A549 (cell line): ENCODE results near the gene TMEM179. TPM values are rescaled to one million over a fixed set of nuclear protein-coding genes. Genes with fewer than 3 reads are reported as not detected.
"Not testable (repeated sequence)": the region's sequence is repeated elsewhere in the genome, so short reads cannot be mapped to it uniquely, and the experiment has no call there.

ENCODE experiments used
- ATAC-seq, 2 experiments: fragments of 200-7000 bp in 1 of 2; fragments of >200 bp in 1 of 2; cut with Nextera tagmentation in 1 of 2; cut with Tn5 transposase in 1 of 2; 3 replicates each; pipeline versions ENCODE4 v1.8.0 to v1.9.1; 2018 to 2020; ENCODE audit warnings: mild to moderate bottlenecking in 1 of 2, moderate library complexity in 1 of 2
- CTCF ChIA-PET: fragments of 300-600 bp; sonication (Branson Sonifier 250); formaldehyde crosslinking; extraction: SDS; loops from one replicate; lab custom pipeline; 2021; ENCODE audit warnings: antibody characterized with exemption, inconsistent platforms; lab: Yijun Ruan, JAX
- POLR2A ChIA-PET: fragments of 350-600 bp; formaldehyde crosslinking; extraction: SDS; loops from one replicate; lab custom pipeline; 2021; ENCODE audit warnings: antibody characterized with exemption, inconsistent platforms; lab: Yijun Ruan, JAX
- DNase-seq, 2 experiments: peaks; one replicate each; pipeline versions ENCODE4 v3.0.0 to v3.0.0-alpha.2; 2011 to 2016; ENCODE audit warnings: low read depth in 1 of 2, low spot score in 1 of 2
- FAIRE-seq: peaks from 2 replicates; lab custom pipeline; 2011; peaks lifted over from hg19 to GRCh38; lab: Jason Lieb, UNC
- H3K27ac ChIP-seq, 2 experiments: fragments of >200 bp; sonication (Bioruptor Twin); formaldehyde crosslinking; 3 replicates each; pipeline ENCODE4 v1.5.1; 2016 to 2017
- H3K4me1 ChIP-seq: fragments of >200 bp; sonication (Bioruptor Twin); formaldehyde crosslinking; 3 replicates; pipeline ENCODE4 v1.6.1; 2016
- H3K4me2 ChIP-seq: fragments of >200 bp; sonication (Bioruptor Twin); formaldehyde crosslinking; 3 replicates; pipeline ENCODE4 v1.6.1; 2016
- H3K4me3 ChIP-seq: fragments of >200 bp; sonication (Bioruptor Twin); formaldehyde crosslinking; 3 replicates; pipeline ENCODE4 v1.5.1; 2016
- H3K9me3 ChIP-seq: fragments of >200 bp; sonication (Bioruptor Twin); formaldehyde crosslinking; 3 replicates; pipeline ENCODE4 v1.6.1; 2016
- FOSB ChIP-seq: fragments of 250-450 bp; sonication (Bioruptor Pico); IDR thresholded peaks from 2 replicates; pipeline ENCODE4 v1.5.0; 2020; ENCODE audit warnings: mild to moderate bottlenecking, moderate library complexity
- FOSL2 ChIP-seq, 2 experiments: fragments of 450-650 bp in 1 of 2; fragments of >200 bp in 1 of 2; sonication (Bioruptor Twin) in 1 of 2; formaldehyde crosslinking; IDR thresholded peaks; 2 replicates each; pipeline versions ENCODE4 v1.5.0 to v1.6.1; 2016 to 2020; ENCODE audit warnings: mild to moderate bottlenecking in 1 of 2, moderate library complexity in 1 of 2
- FOXS1 ChIP-seq: fragments of 250-450 bp; sonication (Bioruptor Pico); IDR thresholded peaks from 2 replicates; pipeline ENCODE4 v1.5.0; 2020; ENCODE audit warnings: mild to moderate bottlenecking, moderate library complexity
- GATA3 ChIP-seq: IDR thresholded peaks from 2 replicates; pipeline ENCODE4 v1.6.1; 2012; ENCODE audit warnings: borderline replicate concordance
- KDM5A ChIP-seq: fragments of 200-600 bp; sonication (generic); IDR thresholded peaks from 2 replicates; pipeline ENCODE4 v1.6.1; 2016; ENCODE audit warnings: antibody characterized with exemption, mild to moderate bottlenecking
- NFE2L2 ChIP-seq: fragments of 150-350 bp; conservative IDR thresholded peaks from 2 replicates; pipeline ENCODE4 v1.6.1; 2014; ENCODE audit warnings: low read length
- PHF8 ChIP-seq: fragments of 200-600 bp; sonication (generic); IDR thresholded peaks from 2 replicates; pipeline ENCODE4 v1.6.1; 2016; ENCODE audit warnings: low read depth, mild to moderate bottlenecking, antibody characterized with exemption, moderate library complexity, borderline replicate concordance
- POLR2A ChIP-seq: IDR thresholded peaks from 2 replicates; pipeline ENCODE4 v1.6.1; 2012; ENCODE audit warnings: mild to moderate bottlenecking, low read length
- RCOR1 ChIP-seq: fragments of 150-350 bp; IDR thresholded peaks from 2 replicates; pipeline ENCODE4 v1.6.1; 2014; ENCODE audit warnings: antibody characterized with exemption, low read length, low read depth
- RFX5 ChIP-seq: fragments of 450-650 bp; IDR thresholded peaks from 2 replicates; pipeline ENCODE4 v1.7.1; 2014; ENCODE audit warnings: antibody characterized with exemption, mild to moderate bottlenecking, moderate library complexity
- SMC3 ChIP-seq: fragments of >200 bp; sonication (Bioruptor Twin); formaldehyde crosslinking; IDR thresholded peaks from 3 replicates; pipeline ENCODE4 v1.6.1; 2018; ENCODE audit warnings: inconsistent platforms
- SREBF2 ChIP-seq: fragments of 450-650 bp; IDR thresholded peaks from 2 replicates; pipeline ENCODE4 v1.6.1; 2014; ENCODE audit warnings: mild to moderate bottlenecking, moderate library complexity
- WGBS: methylation state at CpG from one replicate; pipeline ENCODE4 v1.1.6; 2017; ENCODE audit errors: missing lambda C conversion rate; 5-methylcytosine and 5-hydroxymethylcytosine counted together
- polyA plus RNA-seq, 4 experiments: library from polyadenylated mRNA; depleted of rRNA in 3 of 4; stranded (reverse); fragments of >200 nt; fragmentation: RNase III in 1 of 4; extraction: RNeasy Plus Mini Kit Qiagen cat#74134 plus additional on column Dnase treatment in 1 of 4; gene quantifications; 2 replicates in 3 of 4; 3 replicates in 1 of 4; pipeline ENCODE4 v1.2.3, GENCODE V29; 2011 to 2017
- TF ChIP-seq, protein P1 (sequence below): fragments of >200 bp; sonication (Bioruptor Twin); formaldehyde crosslinking; IDR thresholded peaks from 2 replicates; pipeline ENCODE4 v1.6.1; 2016
- TF ChIP-seq, protein P2 (sequence below): IDR thresholded peaks from 2 replicates; pipeline ENCODE4 v1.6.1; 2012
- TF ChIP-seq, protein P3 (sequence below): fragments of >200 bp; sonication (Bioruptor Twin); formaldehyde crosslinking; IDR thresholded peaks from 3 replicates; pipeline ENCODE4 v1.5.1; 2016
- TF ChIP-seq, protein P4 (sequence below): fragments of >200 bp; sonication (Bioruptor Twin); formaldehyde crosslinking; IDR thresholded peaks from 3 replicates; pipeline ENCODE4 v1.6.1; 2016
- TF ChIP-seq, protein P5 (sequence below): fragments of 200-600 bp; sonication (generic); IDR thresholded peaks from 2 replicates; pipeline ENCODE4 v1.6.1; 2016; ENCODE audit warnings: antibody characterized with exemption, mild to moderate bottlenecking, moderate library complexity

Gene TMEM179
- polyA plus RNA-seq, 2 of the 4 experiments (the other 2 are of a cell fraction): 0.63 TPM; not detected in 1

DNA sequence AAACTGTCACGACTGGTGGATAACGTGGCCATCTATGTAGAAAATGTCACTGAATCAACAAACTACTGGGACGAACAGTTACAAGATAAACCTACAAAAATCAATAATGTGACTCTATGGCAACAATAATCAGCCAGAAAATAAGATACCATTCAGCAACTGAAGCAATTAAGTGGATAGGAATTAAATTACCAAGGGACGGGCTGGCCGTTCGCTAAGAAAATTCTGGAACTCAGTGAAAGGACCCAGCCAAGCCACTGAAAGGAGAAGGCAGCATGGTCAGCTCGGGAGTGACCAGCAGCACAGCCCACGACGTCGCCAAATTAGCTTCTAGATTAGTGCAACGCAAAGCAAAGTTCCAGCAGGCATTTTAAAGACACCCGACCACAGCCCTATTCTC is 33.6 kb upstream of the TMEM179 start:
- H3K9me3 ChIP-seq: no peaks in the 10 kb centered on the region
- peaks cover 11% of the 10 kb centered on the region; the same call in 1 of the 3 replicates for H3K4me1 ChIP-seq
- no peak for DNase-seq
- CTCF ChIA-PET: interaction anchor here (1.4 to 6.3 kb wide), 3 partner anchors 51 to 561 kb away, joined by 4 to 45 read pairs (median 6); no protein-coding TSS in a partner anchor
- 20% methylated on average over 12 of the region's 12 CpGs for WGBS
- TF ChIP-seq FOXS1 (CRISPR knock-in tag) (no peak), FOSL2 (IDR thresholded peaks at IDR 0.05) (no peak), FOSL2 (CRISPR knock-in tag; IDR thresholded peaks at IDR 0.05) (no peak), PHF8 (no peak), FOSB (CRISPR knock-in tag) (no peak)
- no peak overlapping the region for H3K4me2 ChIP-seq
- POLR2A ChIA-PET: no interaction called here
- H3K27ac ChIP-seq: no peak overlapping the region
- FAIRE-seq: no peak
- no peak overlapping the region for H3K4me3 ChIP-seq
- ATAC-seq: no peak

DNA sequence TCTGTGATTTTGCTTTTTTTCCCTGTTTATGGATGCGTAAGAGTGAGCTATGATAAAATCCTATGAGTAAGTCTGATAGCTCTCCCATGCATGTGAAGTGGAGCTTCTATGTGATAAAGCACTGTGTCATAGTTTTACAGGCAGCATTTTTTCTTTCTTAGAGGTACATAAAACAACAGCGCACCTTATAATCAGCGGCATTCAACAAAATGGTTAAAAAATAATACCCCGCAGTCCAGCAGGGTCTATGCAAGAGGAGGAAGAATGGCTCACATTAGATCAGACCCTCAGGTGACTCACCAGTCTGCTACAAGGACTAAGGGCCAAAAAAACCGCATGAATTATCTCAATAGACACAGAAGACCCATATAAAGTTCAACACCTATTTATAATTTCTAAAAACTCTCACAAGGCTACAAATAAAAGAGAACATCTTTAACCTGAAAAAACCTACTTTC is 33.0 kb upstream of the TMEM179 start:
- no peak for TF ChIP-seq RFX5
- no peak for TF ChIP-seq NFE2L2
- TF ChIP-seq KDM5A: no peak
- no peak for TF ChIP-seq GATA3
- no peak for TF ChIP-seq FOSL2 (IDR thresholded peaks at IDR 0.05)
- no peak for TF ChIP-seq FOSL2 (CRISPR knock-in tag; IDR thresholded peaks at IDR 0.05)
- TF ChIP-seq POLR2A: no peak
- TF ChIP-seq RCOR1: no peak
- TF ChIP-seq, protein P1, sequence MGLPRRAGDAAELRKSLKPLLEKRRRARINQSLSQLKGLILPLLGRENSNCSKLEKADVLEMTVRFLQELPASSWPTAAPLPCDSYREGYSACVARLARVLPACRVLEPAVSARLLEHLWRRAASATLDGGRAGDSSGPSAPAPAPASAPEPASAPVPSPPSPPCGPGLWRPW: no peak
- TF ChIP-seq, protein P2, sequence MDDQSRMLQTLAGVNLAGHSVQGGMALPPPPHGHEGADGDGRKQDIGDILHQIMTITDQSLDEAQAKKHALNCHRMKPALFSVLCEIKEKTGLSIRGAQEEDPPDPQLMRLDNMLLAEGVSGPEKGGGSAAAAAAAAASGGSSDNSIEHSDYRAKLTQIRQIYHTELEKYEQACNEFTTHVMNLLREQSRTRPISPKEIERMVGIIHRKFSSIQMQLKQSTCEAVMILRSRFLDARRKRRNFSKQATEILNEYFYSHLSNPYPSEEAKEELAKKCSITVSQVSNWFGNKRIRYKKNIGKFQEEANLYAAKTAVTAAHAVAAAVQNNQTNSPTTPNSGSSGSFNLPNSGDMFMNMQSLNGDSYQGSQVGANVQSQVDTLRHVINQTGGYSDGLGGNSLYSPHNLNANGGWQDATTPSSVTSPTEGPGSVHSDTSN: no peak
- no peak for TF ChIP-seq SREBF2
- TF ChIP-seq, protein P3, sequence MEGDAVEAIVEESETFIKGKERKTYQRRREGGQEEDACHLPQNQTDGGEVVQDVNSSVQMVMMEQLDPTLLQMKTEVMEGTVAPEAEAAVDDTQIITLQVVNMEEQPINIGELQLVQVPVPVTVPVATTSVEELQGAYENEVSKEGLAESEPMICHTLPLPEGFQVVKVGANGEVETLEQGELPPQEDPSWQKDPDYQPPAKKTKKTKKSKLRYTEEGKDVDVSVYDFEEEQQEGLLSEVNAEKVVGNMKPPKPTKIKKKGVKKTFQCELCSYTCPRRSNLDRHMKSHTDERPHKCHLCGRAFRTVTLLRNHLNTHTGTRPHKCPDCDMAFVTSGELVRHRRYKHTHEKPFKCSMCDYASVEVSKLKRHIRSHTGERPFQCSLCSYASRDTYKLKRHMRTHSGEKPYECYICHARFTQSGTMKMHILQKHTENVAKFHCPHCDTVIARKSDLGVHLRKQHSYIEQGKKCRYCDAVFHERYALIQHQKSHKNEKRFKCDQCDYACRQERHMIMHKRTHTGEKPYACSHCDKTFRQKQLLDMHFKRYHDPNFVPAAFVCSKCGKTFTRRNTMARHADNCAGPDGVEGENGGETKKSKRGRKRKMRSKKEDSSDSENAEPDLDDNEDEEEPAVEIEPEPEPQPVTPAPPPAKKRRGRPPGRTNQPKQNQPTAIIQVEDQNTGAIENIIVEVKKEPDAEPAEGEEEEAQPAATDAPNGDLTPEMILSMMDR: no peak
- TF ChIP-seq, all 56 proteins: peak for 0
- Histone ChIP-seq H3K27ac (no peak overlapping the region), H3K4me2 (no peak overlapping the region), H3K4me3 (no peak overlapping the region), H3K4me1 (peaks cover 11% of the 10 kb centered on the region; the same call in 1 of the 3 replicates), H3K9me3 (no peaks in the 10 kb centered on the region)
- no peak for DNase-seq
- WGBS: 30% methylated on average over 5 of the region's 5 CpGs
- CTCF ChIA-PET: interaction anchor here (0.7 to 1.4 kb wide), 4 partner anchors 72 to 543 kb away, joined by 3 to 4 read pairs (median 4); no protein-coding TSS in a partner anchor
- ATAC-seq: no peak
- no peak for FAIRE-seq
- POLR2A ChIA-PET: no interaction called here

DNA sequence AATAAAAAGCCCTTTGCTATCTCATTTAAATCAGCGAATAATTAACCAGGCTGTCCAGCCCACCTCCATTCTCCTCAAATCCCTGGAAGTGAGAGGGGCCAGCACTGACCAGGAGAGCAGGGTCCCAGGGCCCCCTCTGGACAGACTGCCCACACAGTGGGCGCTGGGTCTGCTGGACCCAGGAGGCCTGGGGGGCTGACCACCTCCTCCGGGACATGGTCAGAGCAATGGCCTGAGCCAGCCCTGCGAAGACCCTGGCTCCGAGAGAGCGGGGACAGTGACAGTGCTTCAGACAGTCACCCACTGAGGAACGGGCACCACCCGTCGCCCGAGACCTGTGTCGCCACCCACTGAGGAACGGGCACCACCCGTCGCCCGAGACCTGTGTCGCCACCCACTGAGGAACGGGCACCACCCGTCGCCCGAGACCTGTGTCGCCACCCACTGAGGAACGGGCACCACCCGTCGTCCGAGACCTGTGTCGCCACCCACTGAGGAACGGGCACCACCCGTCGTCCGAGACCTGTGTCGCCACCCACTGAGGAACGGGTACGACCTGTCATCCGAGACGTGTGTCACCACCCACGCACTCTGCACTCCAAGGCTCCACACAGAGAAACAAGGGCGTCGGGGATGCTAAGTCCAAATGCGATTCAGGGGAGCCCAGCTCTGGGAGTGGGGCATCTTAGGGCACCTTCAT is 32.4 kb upstream of the TMEM179 start:
- WGBS: 39% methylated on average over 17 of the region's 39 CpGs
- peaks cover 11% of the 10 kb centered on the region; the same call in 1 of the 3 replicates for H3K4me1 ChIP-seq
- CTCF ChIA-PET: interaction anchor here (0.7 to 1.8 kb wide), 6 partner anchors 45 to 543 kb away, joined by 3 to 5 read pairs (median 4); no protein-coding TSS in a partner anchor
- H3K9me3 ChIP-seq, ATAC-seq, H3K4me2 ChIP-seq, H3K27ac ChIP-seq, H3K4me3 ChIP-seq, FAIRE-seq, POLR2A ChIA-PET, DNase-seq: not testable (repeated sequence)

DNA sequence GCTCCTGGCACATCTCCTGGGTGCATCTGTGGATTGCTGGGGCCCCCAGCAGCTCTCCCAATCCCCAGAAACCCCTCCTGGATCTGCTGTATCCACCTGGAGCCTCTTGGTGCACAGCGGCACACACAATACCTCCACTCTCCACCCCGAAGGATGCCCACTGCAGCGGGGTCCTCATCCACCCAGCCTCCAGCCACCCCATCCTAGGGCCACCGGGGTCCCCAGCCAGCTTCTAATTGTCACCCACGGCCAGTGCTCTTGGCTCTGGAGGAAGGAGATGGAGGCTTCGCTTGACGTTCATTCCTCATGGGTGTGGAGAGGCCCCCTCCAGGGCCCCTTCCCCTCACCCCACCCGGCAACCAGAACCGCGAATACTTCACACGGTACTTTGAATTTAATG is 31.6 kb upstream of the TMEM179 start:
- ATAC-seq: no peak
- ChIA-PET CTCF (interaction anchor here (1.0 to 1.8 kb wide), 3 partner anchors 45 to 542 kb away, joined by 3 to 5 read pairs (median 4); no protein-coding TSS in a partner anchor), POLR2A (no interaction called here)
- H3K4me1 ChIP-seq: peaks cover 11% of the 10 kb centered on the region; the same call in 1 of the 3 replicates
- H3K4me2 ChIP-seq: no peak overlapping the region
- no peaks in the 10 kb centered on the region for H3K9me3 ChIP-seq
- DNase-seq: no peak
- H3K4me3 ChIP-seq: no peak overlapping the region
- FAIRE-seq: no peak
- H3K27ac ChIP-seq: no peak overlapping the region
- WGBS: 71% methylated on average over 11 of the region's 11 CpGs
- no peak for TF ChIP-seq SMC3
- TF ChIP-seq, protein P4, sequence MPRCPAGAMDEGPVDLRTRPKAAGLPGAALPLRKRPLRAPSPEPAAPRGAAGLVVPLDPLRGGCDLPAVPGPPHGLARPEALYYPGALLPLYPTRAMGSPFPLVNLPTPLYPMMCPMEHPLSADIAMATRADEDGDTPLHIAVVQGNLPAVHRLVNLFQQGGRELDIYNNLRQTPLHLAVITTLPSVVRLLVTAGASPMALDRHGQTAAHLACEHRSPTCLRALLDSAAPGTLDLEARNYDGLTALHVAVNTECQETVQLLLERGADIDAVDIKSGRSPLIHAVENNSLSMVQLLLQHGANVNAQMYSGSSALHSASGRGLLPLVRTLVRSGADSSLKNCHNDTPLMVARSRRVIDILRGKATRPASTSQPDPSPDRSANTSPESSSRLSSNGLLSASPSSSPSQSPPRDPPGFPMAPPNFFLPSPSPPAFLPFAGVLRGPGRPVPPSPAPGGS: no peak
- no peak for TF ChIP-seq FOSL2 (IDR thresholded peaks at IDR 0.05)
- TF ChIP-seq FOSL2 (CRISPR knock-in tag; IDR thresholded peaks at IDR 0.05): no peak
- TF ChIP-seq, protein P5, sequence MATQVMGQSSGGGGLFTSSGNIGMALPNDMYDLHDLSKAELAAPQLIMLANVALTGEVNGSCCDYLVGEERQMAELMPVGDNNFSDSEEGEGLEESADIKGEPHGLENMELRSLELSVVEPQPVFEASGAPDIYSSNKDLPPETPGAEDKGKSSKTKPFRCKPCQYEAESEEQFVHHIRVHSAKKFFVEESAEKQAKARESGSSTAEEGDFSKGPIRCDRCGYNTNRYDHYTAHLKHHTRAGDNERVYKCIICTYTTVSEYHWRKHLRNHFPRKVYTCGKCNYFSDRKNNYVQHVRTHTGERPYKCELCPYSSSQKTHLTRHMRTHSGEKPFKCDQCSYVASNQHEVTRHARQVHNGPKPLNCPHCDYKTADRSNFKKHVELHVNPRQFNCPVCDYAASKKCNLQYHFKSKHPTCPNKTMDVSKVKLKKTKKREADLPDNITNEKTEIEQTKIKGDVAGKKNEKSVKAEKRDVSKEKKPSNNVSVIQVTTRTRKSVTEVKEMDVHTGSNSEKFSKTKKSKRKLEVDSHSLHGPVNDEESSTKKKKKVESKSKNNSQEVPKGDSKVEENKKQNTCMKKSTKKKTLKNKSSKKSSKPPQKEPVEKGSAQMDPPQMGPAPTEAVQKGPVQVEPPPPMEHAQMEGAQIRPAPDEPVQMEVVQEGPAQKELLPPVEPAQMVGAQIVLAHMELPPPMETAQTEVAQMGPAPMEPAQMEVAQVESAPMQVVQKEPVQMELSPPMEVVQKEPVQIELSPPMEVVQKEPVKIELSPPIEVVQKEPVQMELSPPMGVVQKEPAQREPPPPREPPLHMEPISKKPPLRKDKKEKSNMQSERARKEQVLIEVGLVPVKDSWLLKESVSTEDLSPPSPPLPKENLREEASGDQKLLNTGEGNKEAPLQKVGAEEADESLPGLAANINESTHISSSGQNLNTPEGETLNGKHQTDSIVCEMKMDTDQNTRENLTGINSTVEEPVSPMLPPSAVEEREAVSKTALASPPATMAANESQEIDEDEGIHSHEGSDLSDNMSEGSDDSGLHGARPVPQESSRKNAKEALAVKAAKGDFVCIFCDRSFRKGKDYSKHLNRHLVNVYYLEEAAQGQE: no peak
